Fibroblast of the aortic adventitia (primary cell): ENCODE measurements around the gene RTKN2. TPM values are rescaled to one million over a fixed set of nuclear protein-coding genes. Genes with fewer than 3 reads are reported as not detected.
A peak's percentile ranks its signal among the peaks of the same experiment; 100 is the strongest.
"Not testable (repeated sequence)": the region's sequence is repeated elsewhere in the genome, so short reads cannot be mapped to it uniquely, and the experiment has no call there.

Experiments used
- DNase-seq: peaks from one replicate; pipeline ENCODE4 v3.0.0-alpha.2; 2010; ENCODE audit warnings: low read depth
- H3K4me3 ChIP-seq: 2 replicates; pipeline ENCODE4 v1.5.1; 2011; ENCODE audit warnings: low read depth, mild to moderate bottlenecking, control low read depth, low read length, moderate library complexity
- total RNA-seq: library from RNA; depleted of rRNA; stranded (reverse); fragments of >200 nt; gene quantifications from 2 replicates; pipeline ENCODE4 v1.2.3, GENCODE V29; 2012; ENCODE audit warnings: low replicate concordance
- TF ChIP-seq, protein P1 (sequence below): IDR thresholded peaks from 2 replicates; pipeline ENCODE4 v1.5.1; 2011; ENCODE audit warnings: mild to moderate bottlenecking, low read length, control low read depth, inconsistent platforms; ENCODE audit not compliant: insufficient read depth

Gene RTKN2
- total RNA-seq, 1 donor = 11.9 TPM

DNA sequence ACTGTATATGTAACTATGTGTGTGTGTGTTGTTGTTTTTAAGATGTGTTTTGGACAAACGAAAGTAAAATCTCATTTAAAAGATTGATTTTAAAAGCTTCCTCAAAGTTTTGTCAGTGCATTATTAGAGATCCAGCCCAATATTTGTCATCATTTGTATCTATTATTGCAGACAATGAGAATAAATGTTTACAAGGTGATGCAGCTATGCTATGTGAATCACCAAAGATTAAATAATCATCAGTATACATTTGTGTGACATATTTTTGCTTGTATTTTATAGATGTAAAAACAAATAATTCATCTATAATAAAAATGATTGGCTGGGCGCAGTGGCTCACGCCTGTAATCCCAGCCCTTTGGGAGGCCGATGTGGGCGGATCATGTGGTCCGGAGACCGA, 35.3 kb upstream of the RTKN2 start:
- TF ChIP-seq, protein P1, sequence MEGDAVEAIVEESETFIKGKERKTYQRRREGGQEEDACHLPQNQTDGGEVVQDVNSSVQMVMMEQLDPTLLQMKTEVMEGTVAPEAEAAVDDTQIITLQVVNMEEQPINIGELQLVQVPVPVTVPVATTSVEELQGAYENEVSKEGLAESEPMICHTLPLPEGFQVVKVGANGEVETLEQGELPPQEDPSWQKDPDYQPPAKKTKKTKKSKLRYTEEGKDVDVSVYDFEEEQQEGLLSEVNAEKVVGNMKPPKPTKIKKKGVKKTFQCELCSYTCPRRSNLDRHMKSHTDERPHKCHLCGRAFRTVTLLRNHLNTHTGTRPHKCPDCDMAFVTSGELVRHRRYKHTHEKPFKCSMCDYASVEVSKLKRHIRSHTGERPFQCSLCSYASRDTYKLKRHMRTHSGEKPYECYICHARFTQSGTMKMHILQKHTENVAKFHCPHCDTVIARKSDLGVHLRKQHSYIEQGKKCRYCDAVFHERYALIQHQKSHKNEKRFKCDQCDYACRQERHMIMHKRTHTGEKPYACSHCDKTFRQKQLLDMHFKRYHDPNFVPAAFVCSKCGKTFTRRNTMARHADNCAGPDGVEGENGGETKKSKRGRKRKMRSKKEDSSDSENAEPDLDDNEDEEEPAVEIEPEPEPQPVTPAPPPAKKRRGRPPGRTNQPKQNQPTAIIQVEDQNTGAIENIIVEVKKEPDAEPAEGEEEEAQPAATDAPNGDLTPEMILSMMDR = no peak
- H3K4me3 ChIP-seq = no peak overlapping the region
- no peak for DNase-seq

DNA sequence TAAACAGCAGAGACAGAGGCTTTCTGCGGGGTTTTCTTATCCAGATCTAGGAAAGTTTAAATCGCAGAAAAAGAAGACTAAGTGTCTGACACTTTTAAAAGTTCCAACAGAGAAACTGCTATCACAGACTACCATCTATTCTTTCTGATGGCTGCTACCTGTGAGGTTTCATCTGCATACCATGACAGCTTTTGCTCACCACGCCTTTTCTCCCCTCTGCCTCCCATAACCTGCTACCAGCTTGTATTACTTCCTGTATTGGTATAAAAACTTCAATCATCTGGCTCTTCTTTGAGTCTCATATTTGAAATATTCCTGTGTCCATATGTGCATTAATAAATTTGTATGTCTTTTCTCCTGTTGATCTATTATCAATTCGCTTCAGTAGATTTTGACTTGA, 34.1 kb upstream of the RTKN2 start:
- no peak overlapping the region for H3K4me3 ChIP-seq
- TF ChIP-seq, protein P1 = no peak
- no peak for DNase-seq

DNA sequence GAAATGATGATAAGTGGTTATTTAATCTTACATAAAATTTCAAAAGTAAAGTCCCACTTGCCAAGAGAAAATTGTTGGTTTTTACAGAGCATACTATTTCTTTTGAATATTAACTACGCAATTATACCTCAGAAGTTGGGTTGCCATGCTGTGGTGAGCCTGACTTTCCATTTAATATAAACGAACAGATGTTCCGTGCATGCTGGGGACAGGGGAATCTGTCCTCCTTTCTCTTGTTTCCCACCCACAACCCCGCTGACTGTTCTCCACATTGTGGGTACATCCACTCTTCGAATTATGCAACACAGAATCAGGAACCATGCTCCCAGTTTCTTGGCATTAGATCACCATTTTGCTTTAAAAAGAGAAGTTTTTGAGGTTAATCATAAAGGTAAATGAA, 29.2 kb upstream of the RTKN2 start:
- no peak for DNase-seq
- no peak overlapping the region for H3K4me3 ChIP-seq
- TF ChIP-seq, protein P1 = no peak

DNA sequence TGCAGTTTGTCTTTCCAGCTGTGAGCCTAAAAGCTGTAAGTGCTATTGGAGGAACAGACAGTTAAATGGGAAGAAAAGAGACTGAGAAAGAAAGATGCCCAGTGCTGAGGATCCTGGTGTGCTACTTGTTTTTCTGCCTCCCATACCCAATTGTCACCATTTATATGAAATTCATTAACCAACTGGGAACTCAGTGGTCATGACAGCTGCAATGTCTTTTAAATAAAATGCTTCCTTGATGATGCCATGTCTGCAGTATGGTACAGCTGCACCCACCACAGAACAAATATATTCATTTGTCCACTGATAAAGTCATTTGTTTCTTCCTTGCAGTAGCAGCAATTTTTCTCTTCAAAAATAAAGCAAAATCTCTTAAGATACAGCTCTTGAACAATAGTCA, 15.6 kb upstream of the RTKN2 start:
- DNase-seq = no peak

DNA sequence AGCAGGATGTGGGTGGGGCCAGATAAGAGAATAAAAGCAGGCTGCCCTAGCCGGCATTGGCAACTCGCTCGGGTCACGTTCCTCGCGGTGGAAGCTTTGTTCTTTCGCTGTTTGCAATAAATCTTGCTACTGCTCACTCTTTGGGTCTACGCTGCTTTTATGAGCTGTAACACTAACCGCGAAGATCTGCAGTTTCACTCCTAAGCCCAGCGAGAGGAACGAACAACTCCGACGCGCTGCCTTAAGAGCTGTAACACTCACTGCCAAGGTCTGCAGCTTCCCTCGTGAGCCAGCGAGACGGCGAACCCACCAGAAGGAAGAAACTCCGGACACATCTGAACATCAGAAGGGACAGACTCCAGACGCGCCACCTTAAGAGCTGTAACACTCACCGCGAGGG, 12.7 kb upstream of the RTKN2 start:
- DNase-seq, H3K4me3 ChIP-seq: not testable (repeated sequence)

More for the DNA sequence above, 15.6 kb upstream of the RTKN2 start:
- TF ChIP-seq, protein P1 = no peak
- H3K4me3 ChIP-seq = no peak overlapping the region

DNA sequence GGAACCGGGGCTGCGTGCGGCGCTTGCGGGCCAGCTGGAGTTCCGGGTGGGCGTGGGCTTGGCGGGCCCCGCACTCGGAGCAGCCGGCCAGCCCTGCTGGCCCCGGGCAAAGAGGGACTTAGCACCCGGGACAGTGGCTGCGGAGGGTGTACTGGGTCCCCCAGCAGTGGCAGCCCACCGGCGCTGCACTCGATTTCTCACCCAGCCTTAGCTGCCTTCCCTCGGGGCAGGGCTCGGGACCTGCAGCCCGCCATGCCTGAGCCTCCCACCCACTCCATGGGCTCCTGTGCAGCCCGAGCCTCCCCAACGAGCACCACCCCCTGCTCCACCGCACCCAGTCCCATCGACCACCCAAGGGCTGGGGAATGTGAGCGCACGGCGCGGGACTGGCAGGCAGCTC, 11.7 kb upstream of the RTKN2 start:
- not testable (repeated sequence) for H3K4me3 ChIP-seq, DNase-seq

DNA sequence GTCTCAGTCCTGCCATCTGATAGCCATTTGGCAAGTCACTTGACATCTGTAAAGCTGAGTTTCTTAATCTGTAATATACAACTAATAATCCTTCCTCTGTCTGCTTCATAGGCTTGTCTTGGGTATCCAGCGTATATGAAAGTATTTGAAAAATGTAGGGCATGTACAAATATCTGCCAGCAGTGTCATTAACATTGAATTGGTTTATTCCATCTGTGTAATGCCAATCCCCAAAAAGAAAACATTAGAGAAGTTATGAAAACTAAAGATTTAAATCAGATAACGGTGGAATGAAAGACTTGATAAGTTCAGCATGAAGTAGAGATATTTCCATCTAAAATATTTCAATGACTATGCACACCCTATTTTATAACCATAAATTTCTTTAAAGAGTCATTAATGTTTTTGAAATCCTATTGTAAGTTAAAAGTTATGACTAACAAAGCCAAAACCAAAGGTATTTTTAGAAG, 9.8 kb upstream of the RTKN2 start:
- TF ChIP-seq, protein P1 = no peak
- peak; percentile 96 for DNase-seq
- H3K4me3 ChIP-seq = no peak overlapping the region

DNA sequence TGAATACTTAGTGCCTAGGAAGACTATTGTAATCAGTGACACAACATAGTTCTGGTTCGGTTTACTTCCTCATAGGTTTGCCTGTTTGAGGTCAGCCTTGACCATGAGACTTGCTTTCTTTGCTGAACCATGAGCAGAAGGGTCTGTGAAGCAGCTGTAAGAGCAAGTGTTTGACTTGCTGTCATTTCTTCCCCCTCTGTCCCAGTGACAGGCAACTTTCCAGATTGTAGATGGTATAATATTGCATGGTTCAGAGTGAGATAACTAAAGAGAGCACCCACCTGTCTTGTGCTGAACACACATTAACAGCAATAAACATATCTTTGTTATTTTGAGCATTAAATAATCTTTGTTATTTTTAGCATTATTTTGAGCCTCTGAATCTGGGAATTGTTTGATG, 9.3 kb upstream of the RTKN2 start:
- DNase-seq = peak; percentile 47
- TF ChIP-seq, protein P1 = no peak
- H3K4me3 ChIP-seq = no peak overlapping the region
